HG03135 (cell line): ENCODE results near the gene TAL1.

Experiments
- ATAC-seq: cut with Tn5 transposase; IDR thresholded peaks from one replicate; pipeline ENCODE4 v1.9.1; 2021; ENCODE audit warnings: mild to moderate bottlenecking, moderate library complexity; ENCODE audit not compliant: unreplicated experiment

TAL1 gene

DNA sequence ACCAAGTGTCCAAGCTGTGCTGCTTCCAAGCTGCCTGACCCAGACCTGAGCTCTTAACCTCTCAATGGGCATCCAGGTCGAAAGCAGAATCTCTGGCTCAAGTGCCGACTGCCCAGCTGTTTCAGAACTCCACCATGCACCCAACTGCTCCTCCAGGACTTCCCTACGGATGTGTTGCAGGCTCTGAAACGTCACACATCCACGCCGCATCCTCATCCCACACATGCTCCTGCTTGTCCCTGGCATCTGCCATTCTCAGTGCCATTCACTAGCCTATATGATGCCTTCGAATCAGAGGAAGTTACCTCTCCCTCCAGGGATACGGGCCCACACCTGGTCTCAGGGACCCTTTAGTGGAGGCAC is 53.4 kb downstream of the TAL1 start:
- ATAC-seq: no peak

DNA sequence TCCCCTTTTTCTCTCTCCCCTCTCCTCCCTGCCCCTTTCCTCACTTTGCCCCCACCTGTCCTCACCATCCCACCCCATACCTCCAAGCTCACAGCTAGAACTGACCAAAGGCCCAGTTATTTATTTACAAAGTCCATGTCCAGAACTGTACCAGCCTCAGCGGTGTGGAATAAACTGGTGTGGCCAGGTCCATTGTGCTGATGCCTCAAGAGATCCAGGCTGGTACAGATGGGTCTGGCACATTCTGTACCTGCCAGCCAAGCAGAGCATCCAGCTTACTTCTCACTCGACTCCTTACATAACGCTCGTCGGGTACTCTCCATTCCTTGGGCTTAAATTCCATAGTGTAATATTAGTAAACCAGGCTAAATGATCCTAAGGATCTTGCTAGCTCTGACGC is 54.0 kb downstream of the TAL1 start:
- ATAC-seq: no peak

DNA sequence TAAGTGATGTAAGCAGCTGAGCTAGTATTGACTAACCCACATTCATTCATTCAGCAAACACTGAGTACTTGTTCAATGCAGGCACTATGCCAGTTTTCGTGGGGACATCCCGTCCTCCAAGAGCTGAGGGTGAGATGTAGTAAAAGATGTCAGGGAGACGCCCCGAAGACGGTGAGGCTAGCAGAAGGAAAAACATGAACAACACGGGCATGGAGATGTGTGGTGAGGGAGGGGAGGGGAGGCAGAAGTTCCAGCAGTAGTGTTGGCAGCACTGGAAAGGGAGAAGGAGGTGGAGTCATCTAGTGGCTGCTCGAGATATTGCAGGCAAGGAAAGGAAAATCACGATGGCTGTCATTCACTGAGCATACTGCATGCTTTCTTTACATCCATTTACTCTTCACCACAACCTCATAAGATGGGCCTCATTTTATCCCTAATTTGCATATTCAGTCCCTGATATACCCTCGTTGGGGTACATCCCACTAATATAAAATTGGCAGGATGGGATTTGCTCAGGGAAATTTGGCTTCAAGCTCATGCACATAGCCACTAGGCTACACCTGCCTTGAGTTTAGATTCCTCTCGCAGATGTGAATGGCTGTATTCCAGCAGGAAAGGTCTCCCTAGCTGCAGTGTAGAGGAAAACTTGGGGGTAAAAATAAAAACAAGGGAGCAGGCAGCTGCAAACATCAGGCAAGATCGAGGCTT is 56.6 kb downstream of the TAL1 start:
- ATAC-seq: no peak

DNA sequence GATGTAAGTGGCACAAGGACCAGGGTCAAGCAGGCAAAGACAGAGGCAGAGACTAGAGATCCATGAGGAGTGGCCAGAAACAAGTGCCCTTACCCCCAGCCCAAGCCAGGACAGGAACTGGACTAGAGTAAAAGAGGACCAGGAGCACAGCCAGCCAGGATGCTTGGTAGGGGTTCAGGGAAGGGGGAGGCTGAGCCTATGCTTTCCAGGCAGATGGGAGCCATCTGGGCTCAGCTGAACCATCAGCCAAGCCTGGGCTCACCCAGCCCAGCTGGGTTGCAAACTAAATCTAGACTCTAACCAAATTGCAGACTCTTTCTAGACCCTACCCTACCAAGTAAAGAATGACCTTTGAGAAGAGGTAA is 57.4 kb downstream of the TAL1 start:
- ATAC-seq: no peak

DNA sequence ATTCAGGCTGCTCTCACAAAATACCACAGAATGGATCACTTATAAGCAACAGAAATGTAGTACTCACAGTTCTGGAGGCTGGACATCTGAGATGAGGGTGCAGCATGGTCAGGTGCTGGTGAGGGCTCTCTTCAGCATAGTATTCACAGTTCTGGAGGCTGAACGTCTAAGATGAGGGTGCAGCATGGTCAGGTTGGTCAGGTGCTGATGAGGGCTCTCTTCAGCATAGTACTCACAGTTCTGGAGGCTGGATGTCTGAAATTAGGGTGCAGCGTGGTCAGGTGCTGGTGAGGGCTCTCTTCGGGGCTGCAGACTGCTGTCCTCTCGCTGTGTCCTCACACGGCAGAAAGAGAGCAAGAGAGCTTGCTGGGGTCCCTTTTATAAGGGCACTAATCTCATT is 59.2 kb downstream of the TAL1 start:
- ATAC-seq: no peak
